Activated CD8-positive, alpha-beta T cell treated with anti-CD3 and anti-CD28 coated beads for 36 hours (primary cell): ENCODE measurements around the gene DHRSX. TPM values are rescaled to one million over a fixed set of nuclear protein-coding genes. Genes with fewer than 3 reads are reported as not detected.
"Not testable (repeated sequence)": the region's sequence is repeated elsewhere in the genome, so short reads cannot be mapped to it uniquely, and the experiment has no call there.

ENCODE experiments used
- ATAC-seq: fragments of 200-7000 bp; cut with Tn5 transposase; one replicate; pipeline ENCODE4 v1.10.0; 2021; ENCODE audit warnings: mild to moderate bottlenecking, moderate library complexity
- CTCF ChIA-PET: fragments of 350-600 bp; sonication (Branson Sonifier 250); formaldehyde crosslinking; loops from one replicate; lab custom pipeline; 2021; ENCODE audit warnings: antibody characterized with exemption; lab: Charles Lee
- POLR2A ChIA-PET: fragments of 350-600 bp; sonication (Branson Sonifier 250); formaldehyde crosslinking; loops from one replicate; lab custom pipeline; 2021; ENCODE audit warnings: antibody characterized with exemption; lab: Charles Lee
- DNase-seq: peaks from one replicate; pipeline ENCODE4 v3.0.0-alpha.2; 2020
- H3K27ac Mint-ChIP-seq: one replicate; pipeline ENCODE4 v1.8.0; 2021; ENCODE audit warnings: mild to moderate bottlenecking, mixed read lengths
- H3K27me3 Mint-ChIP-seq: one replicate; pipeline ENCODE4 v1.8.0; 2021; ENCODE audit warnings: mixed read lengths
- H3K36me3 Mint-ChIP-seq: one replicate; pipeline ENCODE4 v1.8.0; 2021; ENCODE audit warnings: low read depth, mixed read lengths
- H3K4me1 Mint-ChIP-seq: one replicate; pipeline ENCODE4 v1.8.0; 2021; ENCODE audit warnings: low read depth, mixed read lengths
- H3K4me3 Mint-ChIP-seq: one replicate; pipeline ENCODE4 v1.8.0; 2021; ENCODE audit warnings: mild to moderate bottlenecking, moderate library complexity, mixed read lengths
- H3K9me3 Mint-ChIP-seq: one replicate; pipeline ENCODE4 v1.8.0; 2021; ENCODE audit warnings: mixed read lengths
- CTCF ChIP-seq: fragments of 200-600 bp; IDR thresholded peaks from one replicate; pipeline ENCODE4 v1.8.0; 2022; ENCODE audit warnings: antibody characterized with exemption, mild to moderate bottlenecking
- intact Hi-C: fragments of 100-400 bp; cut with micrococcal nuclease; formaldehyde crosslinking; loops from one replicate; pipeline ENCODE4 v1.10.0; 2022
- total RNA-seq, 2 experiments: library from RNA; stranded (reverse); gene quantifications; one replicate each; pipeline ENCODE4 v1.2.3, GENCODE V29; 2021

DHRSX gene
- total RNA-seq, 2 experiments from 2014 or later = 19.7 to 22.0 TPM

- TF ChIP-seq CTCF = no peak
- DNase-seq (no peak), ATAC-seq (no peak)
- CTCF ChIA-PET = no interaction called here
- POLR2A ChIA-PET = no interaction called here
- H3K27ac Mint-ChIP-seq = no peak overlapping the region
- H3K36me3 Mint-ChIP-seq = peaks cover 17% of the 10 kb centered on the region
- intact Hi-C loops = no loop called here
- no peaks in the 10 kb centered on the region for H3K27me3 Mint-ChIP-seq
- peaks cover 4% of the 10 kb centered on the region for H3K9me3 Mint-ChIP-seq
- no peak overlapping the region for H3K4me3 Mint-ChIP-seq
- peaks cover 2% of the 10 kb centered on the region for H3K4me1 Mint-ChIP-seq
Observed at GRCh38 chrX:2471641-2472040, 29.1 kb downstream of the DHRSX start.

GRCh38 chrX:2471126-2471525 lies 29.6 kb downstream of the DHRSX start:
- H3K4me3 Mint-ChIP-seq, ATAC-seq, CTCF ChIA-PET, H3K4me1 Mint-ChIP-seq, H3K27ac Mint-ChIP-seq, DNase-seq, POLR2A ChIA-PET, H3K27me3 Mint-ChIP-seq, intact Hi-C loops, H3K9me3 Mint-ChIP-seq: not testable (repeated sequence)
- peaks cover 18% of the 10 kb centered on the region for H3K36me3 Mint-ChIP-seq

GRCh38 chrX:2469852-2470251 lies 30.9 kb downstream of the DHRSX start:
- ATAC-seq, intact Hi-C loops, POLR2A ChIA-PET, H3K27me3 Mint-ChIP-seq, H3K9me3 Mint-ChIP-seq, H3K27ac Mint-ChIP-seq, CTCF ChIA-PET, DNase-seq, H3K4me1 Mint-ChIP-seq, H3K4me3 Mint-ChIP-seq: not testable (repeated sequence)
- H3K36me3 Mint-ChIP-seq = peaks cover 18% of the 10 kb centered on the region

GRCh38 chrX:2469196-2469685 lies 31.5 kb downstream of the DHRSX start:
- no peaks in the 10 kb centered on the region for H3K27me3 Mint-ChIP-seq
- DNase-seq (no peak), ATAC-seq (no peak)
- ChIA-PET CTCF (no interaction called here), POLR2A (no interaction called here)
- no peak overlapping the region for H3K27ac Mint-ChIP-seq
- no peak overlapping the region for H3K4me3 Mint-ChIP-seq
- H3K4me1 Mint-ChIP-seq = peaks cover 1% of the 10 kb centered on the region
- H3K9me3 Mint-ChIP-seq = peaks cover 4% of the 10 kb centered on the region
- intact Hi-C loops = no loop called here
- TF ChIP-seq CTCF = no peak
- H3K36me3 Mint-ChIP-seq = peaks cover 18% of the 10 kb centered on the region

GRCh38 chrX:2468261-2469195 lies 32.2 kb downstream of the DHRSX start:
- DNase-seq (no peak), ATAC-seq (no peak)
- Mint-ChIP-seq H3K9me3 (peaks cover 4% of the 10 kb centered on the region), H3K27ac (no peak overlapping the region), H3K4me3 (no peak overlapping the region), H3K36me3 (peaks cover 17% of the 10 kb centered on the region), H3K27me3 (no peaks in the 10 kb centered on the region), H3K4me1 (peaks cover 1% of the 10 kb centered on the region)
- ChIA-PET POLR2A (no interaction called here), CTCF (no interaction called here)
- intact Hi-C loops = no loop called here
- no peak for TF ChIP-seq CTCF
